NCI-H1092 (cell line): ENCODE results near the gene MORF4L1.
"Not testable (repeated sequence)": the region's sequence is repeated elsewhere in the genome, so short reads cannot be mapped to it uniquely, and the experiment has no call there.

Experiments
- DNase-seq: peaks from one replicate; lab custom pipeline; 2025; lab: John Stamatoyannopoulos, UW

The MORF4L1 gene

GRCh38 chr15:78859971-78860719 lies 12.5 kb upstream of the MORF4L1 start:
- peak; percentile 47 for DNase-seq

- DNase-seq, result not testable (repeated sequence)
These were observed 7.1 kb upstream of the MORF4L1 start for GRCh38 chr15:78865585-78865984.

DNA sequence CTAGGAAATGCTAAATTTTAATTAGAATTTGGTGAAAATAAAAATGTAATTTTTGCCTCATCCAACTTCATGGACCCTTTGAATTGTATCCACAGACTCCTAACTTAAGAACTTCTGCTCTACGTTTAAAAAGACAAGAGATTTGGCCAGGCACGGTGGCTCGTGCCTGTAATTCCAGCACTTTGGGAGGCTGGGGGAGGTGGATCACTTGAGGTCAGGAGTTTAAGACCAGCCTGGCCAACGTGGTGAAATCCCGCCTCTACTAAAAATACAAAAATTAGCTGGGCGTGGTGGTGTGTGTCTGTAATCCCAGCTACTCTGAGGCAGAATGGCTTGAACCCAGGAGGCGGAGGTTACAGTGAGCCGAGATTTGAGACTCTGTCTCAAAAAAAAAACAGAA lies 6.7 kb upstream of the MORF4L1 start:
- not testable (repeated sequence) for DNase-seq

GRCh38 chr15:78866803-78867202 lies 5.9 kb upstream of the MORF4L1 start:
- DNase-seq, result no peak

GRCh38 chr15:78868366-78868765 lies 4.3 kb upstream of the MORF4L1 start:
- no peak for DNase-seq

- DNase-seq, result not testable (repeated sequence)
These were observed 1.1 kb upstream of the MORF4L1 start for GRCh38 chr15:78871483-78872127.

DNA sequence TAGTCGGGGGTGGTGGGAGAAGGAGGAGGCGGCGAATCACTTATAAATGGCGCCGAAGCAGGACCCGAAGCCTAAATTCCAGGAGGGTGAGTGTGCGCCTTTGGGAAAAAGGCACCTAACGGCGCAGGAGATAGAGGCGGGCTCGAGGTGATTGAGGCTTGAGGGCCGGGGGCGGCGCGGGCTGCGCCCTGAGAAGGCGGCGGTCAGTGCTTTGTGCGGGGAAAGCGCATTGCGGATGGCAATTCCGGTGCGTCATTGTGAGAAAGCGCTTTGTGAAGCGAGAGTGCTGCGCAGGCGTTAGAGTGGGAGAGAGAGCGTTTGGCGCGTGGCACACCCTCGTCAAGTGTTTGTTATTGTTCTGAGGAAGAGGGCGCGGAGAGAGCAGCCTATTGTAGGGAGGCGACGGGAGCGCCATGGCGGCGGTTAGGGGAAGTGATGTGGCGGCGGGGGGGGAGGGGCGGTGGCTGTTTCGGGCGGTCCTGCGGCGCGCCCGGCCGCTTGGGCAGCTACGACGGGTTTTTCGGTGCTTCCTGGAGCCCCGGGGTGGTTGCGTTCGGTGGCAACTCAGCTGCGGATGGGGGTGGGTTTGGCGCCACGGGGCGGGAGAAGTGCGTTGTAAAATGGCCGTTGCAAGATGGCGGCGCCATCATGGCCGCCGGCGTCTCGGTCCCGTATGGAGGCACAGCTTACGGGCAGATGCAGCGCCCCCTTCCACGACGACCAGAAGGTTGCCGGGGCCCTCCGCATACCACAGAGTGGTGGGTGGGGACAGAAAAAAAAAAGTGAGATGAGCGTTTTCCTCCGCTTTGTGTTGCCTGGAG lies 492 bp downstream of the MORF4L1 start:
- DNase-seq, result peak; percentile 69

DNA sequence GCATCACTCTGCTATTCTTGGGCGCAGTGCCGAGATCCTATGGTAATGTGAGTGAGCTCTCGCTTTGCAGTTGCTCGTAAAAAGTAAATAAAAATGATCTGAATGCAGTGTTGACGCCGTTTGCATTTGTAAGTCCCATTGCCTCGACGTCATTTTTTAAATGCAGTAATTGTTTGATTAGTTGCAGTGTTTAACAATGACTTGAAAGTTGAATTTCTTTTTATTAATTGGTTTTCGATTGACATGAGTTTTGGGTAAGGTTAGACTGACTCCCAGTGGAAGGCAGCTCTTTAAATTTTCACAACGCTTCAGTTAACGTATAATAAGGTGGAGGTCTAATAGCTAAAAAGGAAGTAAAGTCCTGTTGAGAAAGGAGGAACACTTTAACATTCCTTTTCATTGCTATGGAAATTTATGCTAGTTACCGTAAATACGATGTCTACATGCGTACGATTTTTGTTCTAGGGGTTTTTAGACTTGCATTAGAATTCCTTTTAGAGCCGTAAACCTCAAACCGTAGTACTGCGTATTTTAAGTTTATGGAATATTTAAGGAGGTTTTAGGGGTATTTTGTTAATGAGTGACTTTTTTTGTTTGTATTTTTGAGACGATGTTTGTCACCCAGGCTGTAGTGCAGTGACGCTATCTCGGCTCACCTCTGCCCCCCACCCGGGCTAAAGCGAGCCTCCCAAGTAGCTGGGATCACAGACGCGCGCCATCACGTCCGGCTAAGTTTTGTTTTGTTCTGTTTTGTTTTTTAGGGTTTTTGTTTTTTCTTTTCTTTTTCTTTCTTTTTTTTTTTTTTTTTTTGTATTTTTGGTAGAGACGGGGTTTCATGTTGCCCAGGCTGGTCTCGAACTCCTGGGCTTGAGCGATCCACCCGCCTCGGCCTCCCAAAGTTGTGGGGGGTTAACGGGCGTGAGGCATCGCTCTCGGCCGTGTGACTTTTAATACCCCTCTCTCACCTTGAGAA lies 1.4 kb downstream of the MORF4L1 start:
- DNase-seq, result no peak

- no peak for DNase-seq
These were observed 2.6 kb downstream of the MORF4L1 start for GRCh38 chr15:78875107-78875914.

GRCh38 chr15:78876954-78877353 lies 4.3 kb downstream of the MORF4L1 start:
- not testable (repeated sequence) for DNase-seq

GRCh38 chr15:78878356-78878755 lies 5.7 kb downstream of the MORF4L1 start:
- DNase-seq, result no peak

DNA sequence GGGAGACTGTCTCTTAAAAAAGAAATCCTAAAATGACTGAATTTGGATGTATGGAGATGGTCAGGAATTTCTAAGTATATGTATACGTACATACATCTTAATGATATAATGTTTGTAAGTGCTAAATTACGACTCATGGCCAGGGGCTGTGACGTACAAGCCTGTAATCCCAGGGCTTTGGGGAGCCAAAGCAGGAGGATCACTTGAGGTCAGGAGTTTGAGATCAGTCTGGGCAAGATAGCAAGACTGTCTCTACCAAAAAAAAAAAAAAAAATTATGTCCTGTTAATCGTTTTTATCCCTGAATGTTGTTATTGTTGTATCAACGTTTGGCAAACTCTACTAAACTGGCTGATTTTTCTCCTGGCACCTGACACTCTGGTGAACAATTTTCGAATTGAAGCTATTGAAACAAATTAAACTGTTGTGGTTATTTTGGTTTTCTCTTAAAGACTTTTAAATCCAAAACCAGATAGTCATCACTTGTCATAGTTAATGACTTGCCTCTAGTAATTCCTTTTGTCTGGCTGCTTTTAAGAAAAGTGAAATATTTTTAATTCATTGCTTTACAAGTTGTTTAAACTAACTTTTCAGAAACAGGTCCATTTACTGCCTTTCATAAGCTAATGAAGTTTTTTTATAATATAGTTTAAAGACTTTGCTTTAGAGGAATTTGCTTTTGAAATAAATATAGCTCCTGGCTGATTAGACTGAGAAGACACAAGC lies 7.0 kb downstream of the MORF4L1 start:
- DNase-seq, result no peak

DNA sequence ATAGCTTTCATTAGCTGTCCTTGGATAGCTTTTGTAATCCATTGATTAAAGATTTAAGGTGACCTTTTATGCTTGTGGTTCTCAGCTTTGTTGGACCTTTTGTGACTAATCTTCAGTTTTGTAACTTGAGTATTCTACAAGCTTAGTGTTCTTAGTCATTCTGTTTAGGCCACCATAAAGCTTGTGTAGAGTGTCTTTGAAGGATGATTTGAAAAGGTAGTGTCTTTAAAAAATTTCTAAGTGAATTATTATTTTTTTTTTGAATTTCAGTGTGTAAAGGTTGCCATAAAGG lies 7.5 kb downstream of the MORF4L1 start:
- no peak for DNase-seq

DNA sequence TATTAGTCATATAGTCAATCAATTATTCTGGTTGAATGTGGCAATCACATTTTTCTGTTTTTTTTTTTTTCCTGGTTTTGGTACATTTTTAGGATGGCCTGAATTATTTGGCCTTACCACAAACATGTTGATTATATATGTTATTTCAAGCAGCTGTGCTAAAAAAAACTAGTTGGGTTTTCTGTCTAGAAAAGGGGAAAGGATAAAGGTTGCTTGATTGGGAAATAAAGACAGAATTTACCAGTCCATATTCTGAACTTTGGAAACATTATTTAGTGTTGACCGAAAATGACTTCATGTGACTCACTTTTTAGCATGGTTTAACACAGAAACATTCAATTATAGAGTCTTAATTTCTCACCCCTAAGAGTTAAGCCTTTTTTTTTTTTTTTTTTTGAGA lies 8.1 kb downstream of the MORF4L1 start:
- no peak for DNase-seq

- DNase-seq, result no peak
These were observed 9.0 kb downstream of the MORF4L1 start for GRCh38 chr15:78881681-78882080.

- DNase-seq, result no peak
These were observed 16.3 kb downstream of the MORF4L1 start for GRCh38 chr15:78889000-78889399.

GRCh38 chr15:78893538-78893937 lies 20.8 kb downstream of the MORF4L1 start:
- DNase-seq, result no peak

DNA sequence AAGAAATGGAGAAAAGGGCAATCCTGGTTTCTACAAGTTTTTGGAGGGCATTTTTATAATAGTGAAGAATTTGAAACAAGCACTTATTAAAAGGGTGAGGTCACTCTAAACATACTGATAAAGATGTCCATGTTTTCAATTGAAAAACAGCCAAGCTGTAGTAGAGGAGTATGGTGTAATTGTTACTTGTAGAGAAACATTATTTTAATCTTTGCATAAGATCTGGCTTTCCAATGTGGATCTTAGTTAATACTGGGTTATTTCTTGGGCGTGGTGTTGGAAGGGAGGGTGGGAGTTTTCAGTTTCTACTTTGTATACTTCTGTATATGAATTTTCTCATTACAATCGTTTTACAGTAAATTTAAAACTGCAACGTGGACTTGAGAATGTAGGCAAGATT lies 22.8 kb downstream of the MORF4L1 start:
- no peak for DNase-seq

GRCh38 chr15:78898540-78898939 lies 25.9 kb downstream of the MORF4L1 start:
- DNase-seq, result no peak

GRCh38 chr15:78900819-78901533 lies 28.3 kb downstream of the MORF4L1 start:
- not testable (repeated sequence) for DNase-seq
